Endodermal cell (in vitro differentiated cells): ENCODE results near the gene OTOP3. TPM values are rescaled to one million over a fixed set of nuclear protein-coding genes. Genes with fewer than 3 reads are reported as not detected.

Source experiments
- DNase-seq: peaks from one replicate; pipeline ENCODE4 v3.0.0-alpha.2; 2017
- H3K27ac ChIP-seq: 2 replicates; pipeline ENCODE4 v1.5.1; 2013; ENCODE audit warnings: mild to moderate bottlenecking, low read depth, low read length, moderate library complexity
- H3K27me3 ChIP-seq: 2 replicates; pipeline ENCODE4 v1.6.1; 2013; ENCODE audit warnings: mild to moderate bottlenecking, low read length, moderate library complexity; ENCODE audit not compliant: insufficient read depth, control insufficient read depth, poor library complexity, severe bottlenecking
- H3K36me3 ChIP-seq: 2 replicates; pipeline ENCODE4 v1.7.0; 2013; ENCODE audit warnings: mild to moderate bottlenecking, low read length, moderate library complexity; ENCODE audit not compliant: control insufficient read depth, insufficient read depth
- H3K4me1 ChIP-seq: one replicate; pipeline ENCODE4 v1.7.0; 2013; ENCODE audit warnings: low read length; ENCODE audit not compliant: control insufficient read depth, insufficient read depth
- H3K4me3 ChIP-seq: 2 replicates; pipeline ENCODE4 v1.5.1; 2013; ENCODE audit warnings: mild to moderate bottlenecking, low read length, moderate library complexity
- H3K9ac ChIP-seq: 2 replicates; pipeline ENCODE4 v1.6.1; 2013; ENCODE audit warnings: mild to moderate bottlenecking, low read length, moderate library complexity; ENCODE audit not compliant: poor library complexity, severe bottlenecking; ENCODE audit errors: extremely low read depth
- H3K9me3 ChIP-seq: 2 replicates; pipeline ENCODE4 v1.6.1; 2013; ENCODE audit warnings: mild to moderate bottlenecking, low read length, moderate library complexity; ENCODE audit not compliant: control insufficient read depth
- H3K27ac Mint-ChIP-seq: 2 replicates; pipeline ENCODE4 v1.8.0; 2020; ENCODE audit warnings: mixed read lengths
- H3K27me3 Mint-ChIP-seq: 2 replicates; pipeline ENCODE4 v1.8.0; 2021; ENCODE audit warnings: mild to moderate bottlenecking, mixed read lengths; ENCODE audit not compliant: insufficient read depth
- H3K36me3 Mint-ChIP-seq: 2 replicates; pipeline ENCODE4 v1.8.0; 2020; ENCODE audit warnings: low read depth, mixed read lengths
- H3K4me1 Mint-ChIP-seq: 2 replicates; pipeline ENCODE4 v1.8.0; 2020; ENCODE audit warnings: mixed read lengths
- H3K4me3 Mint-ChIP-seq: 2 replicates; pipeline ENCODE4 v1.8.0; 2020; ENCODE audit warnings: mild to moderate bottlenecking, moderate library complexity, mixed read lengths
- H3K9me3 Mint-ChIP-seq: 2 replicates; pipeline ENCODE4 v1.8.0; 2020; ENCODE audit warnings: mild to moderate bottlenecking, mixed read lengths
- CTCF ChIP-seq: fragments of 200-600 bp; sonication (generic); conservative IDR thresholded peaks from 2 replicates; pipeline ENCODE4 v1.5.0; 2021; ENCODE audit warnings: antibody characterized with exemption, mild to moderate bottlenecking
- WGBS, 2 experiments: methylation state at CpG; one replicate each; pipeline versions ENCODE4 v1.1.5 to v1.1.7; 2013; ENCODE audit warnings: missing lambda C conversion rate in 2 of 2, mixed read lengths in 1 of 2; ENCODE audit not compliant: insufficient coverage in 1 of 2, insufficient read length in 1 of 2; 5-methylcytosine and 5-hydroxymethylcytosine counted together
- total RNA-seq, 2 donors: library from RNA; stranded (reverse); fragmentation: NEBNext Ultra II Directional in 1 of 2; extraction: Animal tissue kit (Norgen Biotek cat#: 25700) in 1 of 2; gene quantifications; 2 replicates in 1 of 2; 3 replicates in 1 of 2; pipeline ENCODE4 v1.2.1, GENCODE V29; 2021

The OTOP3 gene
- total RNA-seq, 2 donors from 2014 or later: not detected

GRCh38 chr17:74995847-74996246 lies 60.1 kb downstream of the OTOP3 start:
- no peaks in the 10 kb centered on the region for H3K9me3 ChIP-seq
- H3K4me3 ChIP-seq: no peak overlapping the region
- Mint-ChIP-seq H3K4me3 (no peak overlapping the region), H3K4me1 (peaks cover 4% of the 10 kb centered on the region), H3K9me3 (no peaks in the 10 kb centered on the region), H3K36me3 (peaks cover 10% of the 10 kb centered on the region), H3K27me3 (no peaks in the 10 kb centered on the region), H3K27ac (no peak overlapping the region)
- no peaks in the 10 kb centered on the region for H3K4me1 ChIP-seq
- no peak overlapping the region for H3K27ac ChIP-seq
- peaks cover 6% of the 10 kb centered on the region for H3K36me3 ChIP-seq
- no peak for TF ChIP-seq CTCF
- no peak for DNase-seq
- 95 to 100% methylated on average over 3 to 5 of the region's 5 CpGs for WGBS, 2 experiments
- no peak overlapping the region for H3K9ac ChIP-seq
- H3K27me3 ChIP-seq: no peaks in the 10 kb centered on the region

- no peak for TF ChIP-seq CTCF
- Mint-ChIP-seq H3K36me3 (peaks cover 19% of the 10 kb centered on the region), H3K27me3 (no peaks in the 10 kb centered on the region), H3K9me3 (no peaks in the 10 kb centered on the region), H3K4me1 (no peaks in the 10 kb centered on the region), H3K27ac (no peak overlapping the region), H3K4me3 (no peak overlapping the region)
- Histone ChIP-seq H3K4me3 (no peak overlapping the region), H3K36me3 (peaks cover 19% of the 10 kb centered on the region), H3K4me1 (no peaks in the 10 kb centered on the region), H3K27me3 (no peaks in the 10 kb centered on the region), H3K9ac (no peak overlapping the region), H3K9me3 (no peaks in the 10 kb centered on the region), H3K27ac (no peak overlapping the region)
- no peak for DNase-seq
- WGBS, 2 experiments: 92 to 93% methylated on average over 4 to 6 of the region's 6 CpGs
These were observed 63.1 kb downstream of the OTOP3 start for GRCh38 chr17:74998783-74999182.

- no peaks in the 10 kb centered on the region for H3K27me3 ChIP-seq
- no peaks in the 10 kb centered on the region for H3K27me3 Mint-ChIP-seq
- 94 to 95% methylated on average over 3 to 4 of the region's 4 CpGs for WGBS, 2 experiments
- H3K4me3 Mint-ChIP-seq: no peak overlapping the region
- no peaks in the 10 kb centered on the region for H3K4me1 Mint-ChIP-seq
- no peak overlapping the region for H3K27ac Mint-ChIP-seq
- H3K4me1 ChIP-seq: no peaks in the 10 kb centered on the region
- H3K36me3 ChIP-seq: peaks cover 19% of the 10 kb centered on the region
- no peak overlapping the region for H3K4me3 ChIP-seq
- no peak for TF ChIP-seq CTCF
- no peaks in the 10 kb centered on the region for H3K9me3 ChIP-seq
- no peaks in the 10 kb centered on the region for H3K9me3 Mint-ChIP-seq
- H3K9ac ChIP-seq: no peak overlapping the region
- H3K36me3 Mint-ChIP-seq: peaks cover 22% of the 10 kb centered on the region
- no peak for DNase-seq
- no peak overlapping the region for H3K27ac ChIP-seq
These were observed 63.8 kb downstream of the OTOP3 start for GRCh38 chr17:74999523-74999922.

Other genes starting within 250 kb of the OTOP3 start
- not detected for gene CD300LF, start 223.0 kb upstream of the OTOP3 start, total RNA-seq
- gene RAB37, start 198.6 kb upstream of the OTOP3 start, total RNA-seq: 1 to 10 TPM; 6.8 to 8.4 TPM
- 100 to 1,000 TPM; 116 to 138 TPM for gene NHERF1, start 187.3 kb upstream of the OTOP3 start, total RNA-seq
- gene NAT9, start 159.6 kb upstream of the OTOP3 start, total RNA-seq: 10 to 100 TPM; 58.3 to 77.3 TPM
- under 1 TPM; 0.24 to 0.31 TPM for gene GRIN2C, start 76.0 kb upstream of the OTOP3 start, total RNA-seq
- 10 to 100 TPM; 17.3 to 19.4 TPM for gene FDXR, start 62.9 kb upstream of the OTOP3 start, total RNA-seq
- 1 to 10 TPM; 4.7 to 5.7 TPM for gene FADS6, start 42.3 kb upstream of the OTOP3 start, total RNA-seq
- gene USH1G, start 12.6 kb upstream of the OTOP3 start, total RNA-seq: under 1 TPM; 0.11 to 0.13 TPM
- not detected for gene OTOP2, start 11.6 kb upstream of the OTOP3 start, total RNA-seq
- 10 to 100 TPM in 1 of 2 donors, 1 to 10 TPM in 1; 7.6 to 11.4 TPM for gene HID1, start 36.9 kb downstream of the OTOP3 start, total RNA-seq
- gene CDR2L, start 51.7 kb downstream of the OTOP3 start, total RNA-seq: 10 to 100 TPM; 20.4 to 23.6 TPM
- 10 to 100 TPM; 29.7 to 30.1 TPM for gene MRPL58, start 76.8 kb downstream of the OTOP3 start, total RNA-seq
- 100 to 1,000 TPM; 244 to 295 TPM for gene ATP5PD, start 111.1 kb downstream of the OTOP3 start, total RNA-seq
- 10 to 100 TPM; 27.7 to 32.8 TPM for gene KCTD2, start 111.3 kb downstream of the OTOP3 start, total RNA-seq
- gene SLC16A5, start 152.1 kb downstream of the OTOP3 start, total RNA-seq: 10 to 100 TPM; 28.8 to 54.0 TPM
- gene ARMC7, start 174.1 kb downstream of the OTOP3 start, total RNA-seq: 10 to 100 TPM; 20.0 to 26.6 TPM
- gene NT5C, start 195.8 kb downstream of the OTOP3 start, total RNA-seq: 10 to 100 TPM; 69.1 to 80.3 TPM
- 100 to 1,000 TPM; 148 to 156 TPM for gene JPT1, start 218.6 kb downstream of the OTOP3 start, total RNA-seq
- gene SUMO2, start 247.1 kb downstream of the OTOP3 start, total RNA-seq: 100 to 1,000 TPM; 586 to 714 TPM